ENCODE measurements around the gene BRD4. TPM values are rescaled to one million over a fixed set of nuclear protein-coding genes. Genes with fewer than 3 reads are reported as not detected.

BRD4 gene
- total RNA-seq, 1 donor, result 25.3 TPM

GRCh38 chr19:15244808-15245207 lies 87.5 kb downstream of the BRD4 start:
- no peak for DNase-seq (ENCODE audit: low read depth)
- H3K4me3 ChIP-seq (ENCODE audit: low read depth, low read length), result no peak overlapping the region
- TF ChIP-seq CTCF (IDR thresholded peaks at IDR 0.05; ENCODE audit: insufficient read depth, low read length), result no peak

GRCh38 chr19:15244106-15244803 lies 88.1 kb downstream of the BRD4 start:
- no peak overlapping the region for H3K4me3 ChIP-seq (ENCODE audit: low read depth, low read length)
- DNase-seq (ENCODE audit: low read depth), result no peak
- TF ChIP-seq CTCF (IDR thresholded peaks at IDR 0.05; ENCODE audit: insufficient read depth, low read length), result no peak

DNA sequence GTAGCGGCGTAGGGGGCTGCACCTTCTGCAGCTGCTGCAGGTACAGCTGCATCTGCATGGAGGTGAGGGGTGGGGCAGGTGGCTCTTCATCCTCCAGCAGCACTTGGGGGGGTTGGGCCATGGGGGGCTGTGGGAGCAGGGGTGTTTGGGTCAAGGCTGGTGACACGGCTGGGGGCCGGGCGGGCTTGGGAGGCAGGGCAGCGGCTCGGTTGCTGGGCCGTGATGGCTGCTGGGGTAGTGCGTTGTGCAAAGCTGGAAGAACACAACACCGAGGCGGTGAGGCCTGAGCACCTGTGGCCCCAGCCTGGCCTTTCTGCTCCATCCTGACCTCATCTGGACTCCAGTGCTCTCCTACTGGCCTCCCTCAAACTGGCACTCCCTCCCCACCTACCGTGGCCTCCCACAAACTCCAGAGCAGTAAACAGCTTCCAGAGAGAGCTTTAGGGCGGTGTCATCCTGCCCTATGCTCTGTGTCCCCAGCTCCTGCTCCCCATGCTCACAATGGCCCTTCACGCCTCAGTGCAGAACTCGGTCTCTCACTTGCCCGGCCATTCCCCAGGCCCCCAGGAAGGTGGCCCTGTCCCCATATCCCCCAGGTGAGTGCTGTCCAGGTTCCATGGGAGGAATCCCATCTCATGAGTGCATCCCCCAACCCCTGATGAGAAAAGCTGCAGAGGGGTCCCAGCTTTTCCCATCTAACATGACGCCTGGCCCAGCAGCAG lies 88.9 kb downstream of the BRD4 start:
- no peak overlapping the region for H3K4me3 ChIP-seq (ENCODE audit: low read depth, low read length)
- no peak for DNase-seq (ENCODE audit: low read depth)
- TF ChIP-seq CTCF (IDR thresholded peaks at IDR 0.05; ENCODE audit: insufficient read depth, low read length), result no peak

DNA sequence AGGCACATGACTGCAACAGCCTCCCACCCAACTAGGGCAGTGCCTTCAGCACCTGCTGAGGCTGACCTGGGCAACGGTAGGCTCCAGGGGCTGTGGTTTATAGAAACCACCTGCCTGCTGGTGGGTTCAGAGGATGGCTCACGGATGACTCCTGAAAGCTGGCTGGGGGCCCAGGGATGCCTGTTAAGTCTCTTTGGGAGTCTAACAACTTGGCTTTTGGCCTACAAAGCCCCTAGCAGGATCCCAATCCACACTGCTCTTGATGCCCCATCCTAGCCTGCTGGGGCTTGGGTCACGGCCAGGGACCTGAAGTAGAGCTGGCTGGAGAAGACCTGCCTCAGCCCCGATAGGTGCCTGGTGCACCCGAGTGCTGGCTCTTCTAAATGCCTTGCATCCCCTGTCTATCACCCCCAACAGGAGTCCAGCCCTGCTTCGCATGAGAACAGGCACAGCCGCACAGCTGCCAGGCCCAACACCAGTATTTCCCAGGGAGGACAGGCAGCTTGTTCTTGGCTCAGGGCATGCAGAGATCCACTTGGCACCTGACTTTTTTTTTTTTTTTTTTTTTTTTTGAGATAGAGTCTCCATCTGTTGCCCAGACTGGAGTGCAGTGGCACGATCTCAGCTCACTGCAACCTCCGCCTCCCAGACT lies 91.0 kb downstream of the BRD4 start:
- no peak for TF ChIP-seq CTCF (IDR thresholded peaks at IDR 0.05; ENCODE audit: insufficient read depth, low read length)
- no peak for DNase-seq (ENCODE audit: low read depth)
- no peak overlapping the region for H3K4me3 ChIP-seq (ENCODE audit: low read depth, low read length)

GRCh38 chr19:15240515-15240914 lies 91.8 kb downstream of the BRD4 start:
- DNase-seq (ENCODE audit: low read depth), result no peak
- H3K4me3 ChIP-seq (ENCODE audit: low read depth, low read length), result no peak overlapping the region

More at GRCh38 chr19:15240515-15240914, 91.8 kb downstream of the BRD4 start:
- no peak for TF ChIP-seq CTCF (IDR thresholded peaks at IDR 0.05; ENCODE audit: insufficient read depth, low read length)
